ENCODE data around the gene TBPL2. TPM values are rescaled to one million over a fixed set of nuclear protein-coding genes. Genes with fewer than 3 reads are reported as not detected.
"Not testable (repeated sequence)": the region's sequence is repeated elsewhere in the genome, so short reads cannot be mapped to it uniquely, and the experiment has no call there.

Gene TBPL2
- not detected for total RNA-seq

DNA sequence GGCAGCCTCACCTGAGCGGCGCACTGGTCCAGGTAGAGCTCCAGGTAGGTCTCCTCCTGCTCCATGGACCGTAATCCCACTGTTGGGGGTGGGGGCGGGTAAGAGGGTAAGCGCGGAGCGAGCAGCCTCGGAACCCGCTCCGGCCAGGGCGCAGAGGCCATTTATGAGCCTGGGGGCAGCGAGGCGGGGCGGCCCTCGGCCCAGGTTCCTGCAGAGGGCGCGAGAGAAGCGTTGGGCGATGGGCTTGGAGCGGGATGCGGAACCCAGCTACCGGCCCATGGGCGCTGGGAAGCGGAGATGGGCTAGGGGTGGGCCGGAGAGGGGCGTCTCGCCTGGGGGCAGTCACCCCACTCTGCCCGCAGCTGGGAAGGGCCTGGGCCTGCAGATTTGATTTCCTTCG, at the start of gene TBPL2:
Gene TBPL2, minus strand, starts transcription at position 232 of the 400 bp plus-strand sequence. Its CDS starts 167 bp downstream, at position 65.
- no peaks in the 10 kb centered on the region for H3K36me3 ChIP-seq (ENCODE audit: control insufficient read depth in 3 of 3, insufficient read depth in 3 of 3, low read length in 3 of 3)
- no peaks in the 10 kb centered on the region for H3K9me3 ChIP-seq (ENCODE audit: control insufficient read depth in 3 of 3, low read length in 3 of 3)
- H3K27me3 ChIP-seq (ENCODE audit: control insufficient read depth in 3 of 3, insufficient read depth in 3 of 3, low read length in 3 of 3), result peaks cover 0 to 7% (median 0%) of the 10 kb centered on the region in 3 donors
- no peak within 1 kb of the TSS for H3K9ac ChIP-seq (ENCODE audit: low read depth in 1 of 3, low read length in 3 of 3)
- no peak within 1 kb of the TSS for H3K27ac ChIP-seq (ENCODE audit: low read depth, low read length)
- no peaks in the 10 kb centered on the region for H3K4me1 ChIP-seq (ENCODE audit: control insufficient read depth in 3 of 3, insufficient read depth in 3 of 3, low read length in 3 of 3)
- no peak within 1 kb of the TSS for H3K4me3 ChIP-seq (ENCODE audit: low read length in 3 of 3)

DNA sequence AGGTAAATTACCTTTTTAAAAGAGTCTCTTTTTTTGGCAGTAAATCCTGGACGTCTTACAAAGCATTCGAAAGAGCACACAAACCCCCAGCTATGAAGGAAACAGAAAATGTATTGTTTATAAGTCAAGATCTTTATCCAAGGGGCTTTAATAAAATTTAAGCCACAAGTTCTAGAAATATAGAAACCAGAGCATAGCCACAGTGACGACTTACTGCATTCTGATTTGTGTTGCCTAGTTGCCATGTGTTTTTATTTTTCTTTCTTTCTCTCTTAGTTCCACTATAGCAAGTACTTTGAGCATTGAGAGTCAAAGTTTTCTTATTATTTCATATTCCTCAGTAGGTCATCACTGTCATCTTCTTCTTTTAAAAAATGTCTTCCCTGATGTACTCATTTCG, 47.8 kb upstream of the TBPL2 start:
- no peak overlapping the region for H3K9ac ChIP-seq (ENCODE audit: low read depth in 1 of 3, low read length in 3 of 3)
- H3K27ac ChIP-seq (ENCODE audit: low read depth, low read length), result no peak overlapping the region
- no peak overlapping the region for H3K4me3 ChIP-seq (ENCODE audit: low read length in 3 of 3)
- no peaks in the 10 kb centered on the region for H3K36me3 ChIP-seq (ENCODE audit: control insufficient read depth in 3 of 3, insufficient read depth in 3 of 3, low read length in 3 of 3)
- H3K4me1 ChIP-seq (ENCODE audit: control insufficient read depth in 3 of 3, insufficient read depth in 3 of 3, low read length in 3 of 3), result no peaks in the 10 kb centered on the region
- H3K27me3 ChIP-seq (ENCODE audit: control insufficient read depth in 3 of 3, insufficient read depth in 3 of 3, low read length in 3 of 3), result no peaks in the 10 kb centered on the region
- H3K9me3 ChIP-seq (ENCODE audit: control insufficient read depth in 3 of 3, low read length in 3 of 3), result no peaks in the 10 kb centered on the region

DNA sequence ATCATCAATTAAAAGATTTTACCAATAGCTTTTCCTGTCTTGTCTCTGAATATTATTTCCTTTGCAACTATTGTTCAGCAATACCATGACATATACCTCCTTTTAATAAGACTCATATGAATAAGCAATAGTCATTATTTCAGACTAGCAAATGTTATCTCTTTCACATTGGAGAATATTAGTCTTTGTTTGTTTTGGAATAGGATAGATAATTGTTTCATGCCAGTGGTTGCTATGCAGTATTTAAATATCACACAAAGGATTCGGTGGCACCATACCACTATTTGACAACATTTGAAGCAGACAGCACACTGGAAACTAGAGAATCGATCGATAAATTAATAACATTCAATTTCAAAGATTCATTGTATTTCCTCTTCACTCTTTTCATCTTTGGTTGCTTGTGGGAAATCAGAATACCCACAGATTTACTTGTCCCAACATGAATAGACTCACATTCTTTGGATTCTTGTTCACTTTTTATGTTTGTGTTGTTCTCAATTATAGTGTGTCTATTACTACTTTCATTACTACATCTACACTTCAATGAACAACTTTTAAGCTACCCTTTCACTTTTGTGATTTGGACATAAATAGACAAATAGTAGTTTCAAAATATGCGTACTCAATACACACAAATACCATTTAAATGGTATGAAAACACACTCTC, 42.7 kb upstream of the TBPL2 start:
- Histone ChIP-seq H3K27me3 (ENCODE audit: control insufficient read depth in 3 of 3, insufficient read depth in 3 of 3, low read length in 3 of 3) (no peaks in the 10 kb centered on the region), H3K9me3 (ENCODE audit: control insufficient read depth in 3 of 3, low read length in 3 of 3) (no peaks in the 10 kb centered on the region), H3K4me1 (ENCODE audit: control insufficient read depth in 3 of 3, insufficient read depth in 3 of 3, low read length in 3 of 3) (no peaks in the 10 kb centered on the region), H3K27ac (ENCODE audit: low read depth, low read length) (no peak overlapping the region), H3K9ac (ENCODE audit: low read depth in 1 of 3, low read length in 3 of 3) (no peak overlapping the region), H3K4me3 (ENCODE audit: low read length in 3 of 3) (no peak overlapping the region), H3K36me3 (ENCODE audit: control insufficient read depth in 3 of 3, insufficient read depth in 3 of 3, low read length in 3 of 3) (no peaks in the 10 kb centered on the region)

- Histone ChIP-seq H3K9ac (ENCODE audit: low read depth in 1 of 3, low read length in 3 of 3) (no peak overlapping the region), H3K4me1 (ENCODE audit: control insufficient read depth in 3 of 3, insufficient read depth in 3 of 3, low read length in 3 of 3) (no peaks in the 10 kb centered on the region), H3K36me3 (ENCODE audit: control insufficient read depth in 3 of 3, insufficient read depth in 3 of 3, low read length in 3 of 3) (no peaks in the 10 kb centered on the region), H3K4me3 (ENCODE audit: low read length in 3 of 3) (no peak overlapping the region), H3K27ac (ENCODE audit: low read depth, low read length) (no peak overlapping the region), H3K27me3 (ENCODE audit: control insufficient read depth in 3 of 3, insufficient read depth in 3 of 3, low read length in 3 of 3) (no peaks in the 10 kb centered on the region), H3K9me3 (ENCODE audit: control insufficient read depth in 3 of 3, low read length in 3 of 3) (no peaks in the 10 kb centered on the region)
Observed at GRCh38 chr14:55481769-55482168, 41.4 kb upstream of the TBPL2 start.

DNA sequence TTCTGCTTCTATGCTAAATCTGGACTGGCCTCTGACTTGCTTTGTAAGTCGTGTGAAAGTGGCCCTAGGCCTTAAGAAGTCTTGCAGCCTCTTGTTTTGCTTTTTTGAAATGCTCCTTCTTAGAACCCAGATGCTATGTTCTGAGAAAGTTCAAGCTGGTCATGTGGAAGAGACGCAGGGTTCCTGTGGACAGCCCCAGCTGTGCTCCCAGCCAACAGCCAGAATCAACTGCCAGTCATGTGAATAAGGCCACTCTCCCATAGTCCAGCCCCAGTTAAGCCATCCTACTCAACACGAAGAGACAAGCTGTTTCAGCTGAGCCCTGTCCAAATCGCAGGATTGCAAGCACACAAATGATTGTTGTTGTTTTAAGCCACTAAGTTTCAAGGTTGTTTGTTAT, 37.3 kb upstream of the TBPL2 start:
- Histone ChIP-seq H3K4me1 (ENCODE audit: control insufficient read depth in 3 of 3, insufficient read depth in 3 of 3, low read length in 3 of 3) (no peaks in the 10 kb centered on the region), H3K27me3 (ENCODE audit: control insufficient read depth in 3 of 3, insufficient read depth in 3 of 3, low read length in 3 of 3) (no peaks in the 10 kb centered on the region), H3K36me3 (ENCODE audit: control insufficient read depth in 3 of 3, insufficient read depth in 3 of 3, low read length in 3 of 3) (no peaks in the 10 kb centered on the region), H3K27ac (ENCODE audit: low read depth, low read length) (no peak overlapping the region), H3K4me3 (ENCODE audit: low read length in 3 of 3) (no peak overlapping the region), H3K9ac (ENCODE audit: low read depth in 1 of 3, low read length in 3 of 3) (no peak overlapping the region), H3K9me3 (ENCODE audit: control insufficient read depth in 3 of 3, low read length in 3 of 3) (no peaks in the 10 kb centered on the region)

DNA sequence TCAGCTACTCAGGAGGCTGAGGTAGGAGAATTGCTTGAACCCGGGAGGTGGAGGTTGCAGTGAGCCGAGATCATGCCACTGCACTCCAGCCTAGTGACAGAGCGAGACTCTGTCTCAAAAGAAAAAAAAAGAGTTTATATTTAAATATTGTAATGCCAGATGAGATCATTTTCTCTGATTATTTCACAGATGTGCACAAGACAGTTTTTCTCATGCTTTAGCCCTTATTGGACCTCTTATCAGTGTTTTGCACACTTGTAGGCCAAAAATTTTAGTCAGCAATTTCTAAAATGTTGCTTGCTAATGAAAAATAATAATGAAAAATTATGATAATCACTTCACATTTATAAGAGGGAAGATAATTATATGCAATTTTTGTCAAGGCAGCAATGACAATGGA, 36.0 kb upstream of the TBPL2 start:
- not testable (repeated sequence) for H3K27me3 ChIP-seq (ENCODE audit: control insufficient read depth in 3 of 3, insufficient read depth in 3 of 3, low read length in 3 of 3); H3K9me3 ChIP-seq (ENCODE audit: control insufficient read depth in 3 of 3, low read length in 3 of 3); H3K4me3 ChIP-seq (ENCODE audit: low read length in 3 of 3); H3K36me3 ChIP-seq (ENCODE audit: control insufficient read depth in 3 of 3, insufficient read depth in 3 of 3, low read length in 3 of 3); H3K9ac ChIP-seq (ENCODE audit: low read depth in 1 of 3, low read length in 3 of 3); H3K27ac ChIP-seq (ENCODE audit: low read depth, low read length); H3K4me1 ChIP-seq (ENCODE audit: control insufficient read depth in 3 of 3, insufficient read depth in 3 of 3, low read length in 3 of 3)

GRCh38 chr14:55473786-55474185, 33.4 kb upstream of the TBPL2 start:
- no peak overlapping the region for H3K27ac ChIP-seq (ENCODE audit: low read depth, low read length)
- H3K4me1 ChIP-seq (ENCODE audit: control insufficient read depth in 3 of 3, insufficient read depth in 3 of 3, low read length in 3 of 3), result no peaks in the 10 kb centered on the region
- H3K36me3 ChIP-seq (ENCODE audit: control insufficient read depth in 3 of 3, insufficient read depth in 3 of 3, low read length in 3 of 3), result no peaks in the 10 kb centered on the region
- H3K9ac ChIP-seq (ENCODE audit: low read depth in 1 of 3, low read length in 3 of 3), result no peak overlapping the region
- H3K4me3 ChIP-seq (ENCODE audit: low read length in 3 of 3), result no peak overlapping the region
- no peaks in the 10 kb centered on the region for H3K27me3 ChIP-seq (ENCODE audit: control insufficient read depth in 3 of 3, insufficient read depth in 3 of 3, low read length in 3 of 3)
- no peaks in the 10 kb centered on the region for H3K9me3 ChIP-seq (ENCODE audit: control insufficient read depth in 3 of 3, low read length in 3 of 3)

- Histone ChIP-seq H3K9me3 (ENCODE audit: control insufficient read depth in 3 of 3, low read length in 3 of 3) (peaks cover 0 to 5% (median 4%) of the 10 kb centered on the region in 3 donors), H3K27ac (ENCODE audit: low read depth, low read length) (no peak overlapping the region), H3K36me3 (ENCODE audit: control insufficient read depth in 3 of 3, insufficient read depth in 3 of 3, low read length in 3 of 3) (no peaks in the 10 kb centered on the region), H3K27me3 (ENCODE audit: control insufficient read depth in 3 of 3, insufficient read depth in 3 of 3, low read length in 3 of 3) (no peaks in the 10 kb centered on the region), H3K4me1 (ENCODE audit: control insufficient read depth in 3 of 3, insufficient read depth in 3 of 3, low read length in 3 of 3) (no peaks in the 10 kb centered on the region), H3K4me3 (ENCODE audit: low read length in 3 of 3) (no peak overlapping the region), H3K9ac (ENCODE audit: low read depth in 1 of 3, low read length in 3 of 3) (no peak overlapping the region)
Observed at GRCh38 chr14:55470025-55470424, 29.6 kb upstream of the TBPL2 start.

- H3K9me3 ChIP-seq (ENCODE audit: control insufficient read depth in 3 of 3, low read length in 3 of 3), result peaks cover 0 to 5% (median 4%) of the 10 kb centered on the region in 3 donors
- no peaks in the 10 kb centered on the region for H3K4me1 ChIP-seq (ENCODE audit: control insufficient read depth in 3 of 3, insufficient read depth in 3 of 3, low read length in 3 of 3)
- H3K4me3 ChIP-seq (ENCODE audit: low read length in 3 of 3), result no peak overlapping the region
- H3K36me3 ChIP-seq (ENCODE audit: control insufficient read depth in 3 of 3, insufficient read depth in 3 of 3, low read length in 3 of 3), result no peaks in the 10 kb centered on the region
- H3K9ac ChIP-seq (ENCODE audit: low read depth in 1 of 3, low read length in 3 of 3), result no peak overlapping the region
- no peak overlapping the region for H3K27ac ChIP-seq (ENCODE audit: low read depth, low read length)
- H3K27me3 ChIP-seq (ENCODE audit: control insufficient read depth in 3 of 3, insufficient read depth in 3 of 3, low read length in 3 of 3), result no peaks in the 10 kb centered on the region
Observed at GRCh38 chr14:55467307-55467706, 26.9 kb upstream of the TBPL2 start.

- no peak overlapping the region for H3K9ac ChIP-seq (ENCODE audit: low read depth in 1 of 3, low read length in 3 of 3)
Observed at GRCh38 chr14:55458800-55459515, 18.5 kb upstream of the TBPL2 start.

More at GRCh38 chr14:55458800-55459515, 18.5 kb upstream of the TBPL2 start:
- no peaks in the 10 kb centered on the region for H3K9me3 ChIP-seq (ENCODE audit: control insufficient read depth in 3 of 3, low read length in 3 of 3)
- no peaks in the 10 kb centered on the region for H3K36me3 ChIP-seq (ENCODE audit: control insufficient read depth in 3 of 3, insufficient read depth in 3 of 3, low read length in 3 of 3)
- H3K27me3 ChIP-seq (ENCODE audit: control insufficient read depth in 3 of 3, insufficient read depth in 3 of 3, low read length in 3 of 3), result no peaks in the 10 kb centered on the region
- no peak overlapping the region for H3K4me3 ChIP-seq (ENCODE audit: low read length in 3 of 3)
- H3K27ac ChIP-seq (ENCODE audit: low read depth, low read length), result no peak overlapping the region
- H3K4me1 ChIP-seq (ENCODE audit: control insufficient read depth in 3 of 3, insufficient read depth in 3 of 3, low read length in 3 of 3), result peaks cover 0 to 6% (median 3%) of the 10 kb centered on the region in 3 donors
